Esophagus squamous epithelium (tissue), 5 donors: ENCODE measurements around the gene ASTN1. TPM values are rescaled to one million over a fixed set of nuclear protein-coding genes. Genes with fewer than 3 reads are reported as not detected.
"Not testable (repeated sequence)": the region's sequence is repeated elsewhere in the genome, so short reads cannot be mapped to it uniquely, and the experiment has no call there.

ENCODE experiments used
- DNase-seq: peaks from one replicate; lab custom pipeline; 2025; lab: John Stamatoyannopoulos, UW
- H3K27ac ChIP-seq, 4 donors: fragments of 200-600 bp; sonication (generic); one replicate each; pipeline ENCODE4 v1.5.1; 2016 to 2019; ENCODE audit warnings: mild to moderate bottlenecking in 1 of 4
- H3K27me3 ChIP-seq, 4 donors: fragments of 200-600 bp; sonication (generic); 1 replicate in 3 of 4; 2 replicates in 1 of 4; pipeline versions ENCODE4 v1.5.1 to v1.6.0; 2017 to 2021; ENCODE audit warnings: antibody characterized with exemption in 1 of 4
- H3K36me3 ChIP-seq, 3 donors: fragments of 200-600 bp; sonication (generic); one replicate each; pipeline ENCODE4 v1.5.1; 2016 to 2019
- H3K4me1 ChIP-seq, 3 donors: fragments of 200-600 bp; sonication (generic); one replicate each; pipeline ENCODE4 v1.5.1; 2017 to 2019
- H3K4me3 ChIP-seq, 4 donors: fragments of 200-600 bp; sonication (generic); 1 replicate in 3 of 4; 2 replicates in 1 of 4; pipeline ENCODE4 v1.5.1; 2016 to 2019; ENCODE audit warnings: mild to moderate bottlenecking in 2 of 4, moderate library complexity in 1 of 4
- H3K9me3 ChIP-seq, 3 donors: fragments of 200-600 bp; sonication (generic); one replicate each; pipeline ENCODE4 v1.5.1; 2016 to 2019
- POLR2A ChIP-seq, 4 donors: fragments of 450-650 bp; IDR thresholded peaks; one replicate each; pipeline ENCODE4 v1.6.1; 2017; ENCODE audit warnings: antibody characterized with exemption in 4 of 4, mild to moderate bottlenecking in 4 of 4, moderate library complexity in 3 of 4
- WGBS, 2 donors: methylation state at CpG; one replicate each; pipeline ENCODE4 v1.1.5; 2018; 5-methylcytosine and 5-hydroxymethylcytosine counted together
- intact Hi-C: fragments of 100-400 bp; cut with DNase I; formaldehyde crosslinking; loops from one replicate; pipeline ENCODE4 v1.15.0; 2022
- total RNA-seq, 4 donors: library from RNA; depleted of rRNA; stranded (reverse); fragments of >200 nt; gene quantifications; one replicate each; pipeline ENCODE4 v1.1.0, GENCODE V29; 2016
- TF ChIP-seq, protein P1 (sequence below), 6 experiments: fragments of 450-650 bp in 4 of 6; fragments of 200-600 bp in 2 of 6; sonication (generic) in 2 of 6; IDR thresholded peaks; one replicate each; pipeline ENCODE4 v1.5.1; 2016 to 2019; ENCODE audit warnings: antibody characterized with exemption in 6 of 6, mild to moderate bottlenecking in 4 of 6, moderate library complexity in 4 of 6
- donor health status: DM: yes; HTN: yes; CAD: no.

The ASTN1 gene
- total RNA-seq, 4 donors from 2014 or later, result under 0.01 TPM; not detected in 3

DNA sequence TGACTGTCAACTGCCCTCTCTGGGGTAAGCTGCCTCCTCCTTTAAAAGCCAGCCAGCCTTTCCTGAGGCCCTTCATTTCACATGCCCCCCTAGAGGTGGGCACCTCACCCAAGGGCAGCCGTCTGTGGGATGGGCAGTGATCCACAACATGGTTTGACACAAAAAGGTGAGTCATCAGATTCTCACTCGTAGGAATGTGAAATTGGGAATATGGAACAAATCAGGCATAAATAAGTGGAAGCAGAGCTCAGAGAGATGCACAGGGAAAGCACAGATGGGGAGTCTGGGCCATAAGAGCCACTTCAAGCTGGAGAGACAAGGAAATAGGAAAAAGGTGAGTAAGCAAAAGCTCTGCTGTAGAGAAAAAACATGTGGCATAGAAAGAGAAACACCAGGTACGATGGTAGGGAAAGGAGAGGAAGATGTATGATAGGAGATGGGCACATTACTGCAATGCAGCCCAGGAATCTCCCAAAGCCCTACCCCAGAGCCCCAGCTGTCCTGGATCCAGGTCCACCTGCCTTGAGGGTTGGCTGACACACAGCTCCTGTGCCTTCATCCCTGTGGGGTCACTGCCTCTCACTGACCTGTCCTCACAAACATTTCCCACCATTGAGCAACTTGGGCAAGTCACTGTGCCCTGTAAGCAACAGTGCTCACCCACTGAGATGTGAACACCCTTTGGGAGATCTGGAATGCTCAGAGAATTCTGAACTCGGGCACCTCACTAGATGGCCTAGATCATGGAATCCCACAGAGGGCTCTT, 86.6 kb downstream of the ASTN1 start:
- Histone ChIP-seq H3K4me3 (no peak overlapping the region), H3K27ac (no peak overlapping the region), H3K36me3 (no peaks in the 10 kb centered on the region), H3K4me1 (no peaks in the 10 kb centered on the region), H3K27me3 (no peaks in the 10 kb centered on the region), H3K9me3 (no peaks in the 10 kb centered on the region)
- WGBS, 2 donors, result 46 to 63% methylated on average over 3 of the region's 4 CpGs
- TF ChIP-seq, protein P1, sequence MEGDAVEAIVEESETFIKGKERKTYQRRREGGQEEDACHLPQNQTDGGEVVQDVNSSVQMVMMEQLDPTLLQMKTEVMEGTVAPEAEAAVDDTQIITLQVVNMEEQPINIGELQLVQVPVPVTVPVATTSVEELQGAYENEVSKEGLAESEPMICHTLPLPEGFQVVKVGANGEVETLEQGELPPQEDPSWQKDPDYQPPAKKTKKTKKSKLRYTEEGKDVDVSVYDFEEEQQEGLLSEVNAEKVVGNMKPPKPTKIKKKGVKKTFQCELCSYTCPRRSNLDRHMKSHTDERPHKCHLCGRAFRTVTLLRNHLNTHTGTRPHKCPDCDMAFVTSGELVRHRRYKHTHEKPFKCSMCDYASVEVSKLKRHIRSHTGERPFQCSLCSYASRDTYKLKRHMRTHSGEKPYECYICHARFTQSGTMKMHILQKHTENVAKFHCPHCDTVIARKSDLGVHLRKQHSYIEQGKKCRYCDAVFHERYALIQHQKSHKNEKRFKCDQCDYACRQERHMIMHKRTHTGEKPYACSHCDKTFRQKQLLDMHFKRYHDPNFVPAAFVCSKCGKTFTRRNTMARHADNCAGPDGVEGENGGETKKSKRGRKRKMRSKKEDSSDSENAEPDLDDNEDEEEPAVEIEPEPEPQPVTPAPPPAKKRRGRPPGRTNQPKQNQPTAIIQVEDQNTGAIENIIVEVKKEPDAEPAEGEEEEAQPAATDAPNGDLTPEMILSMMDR (IDR thresholded peaks at IDR 0.05), result no peak
- DNase-seq, result no peak
- intact Hi-C loops, result no loop called here

- intact Hi-C loops, result no loop called here
- WGBS, 2 donors, result 78 to 84% methylated on average over 6 to 8 of the region's 8 CpGs
- H3K36me3 ChIP-seq, result no peaks in the 10 kb centered on the region
- no peak overlapping the region for H3K27ac ChIP-seq
- no peak for DNase-seq
- H3K4me3 ChIP-seq, result no peak overlapping the region
- no peak for TF ChIP-seq POLR2A (IDR thresholded peaks at IDR 0.05)
- TF ChIP-seq, protein P1 (IDR thresholded peaks at IDR 0.05), result no peak
- H3K27me3 ChIP-seq, result no peaks in the 10 kb centered on the region
- no peaks in the 10 kb centered on the region for H3K9me3 ChIP-seq
- H3K4me1 ChIP-seq, result no peaks in the 10 kb centered on the region
Measured at GRCh38 chr1:177077006-177077405, 87.5 kb downstream of the ASTN1 start.

GRCh38 chr1:177074811-177075210, 89.7 kb downstream of the ASTN1 start:
- H3K27me3 ChIP-seq, H3K4me3 ChIP-seq, H3K27ac ChIP-seq, H3K9me3 ChIP-seq, intact Hi-C loops, H3K4me1 ChIP-seq, DNase-seq, H3K36me3 ChIP-seq: not testable (repeated sequence)
- 76 to 86% methylated on average over 3 of the region's 3 CpGs for WGBS, 2 donors

- no peak for TF ChIP-seq POLR2A (IDR thresholded peaks at IDR 0.05)
- TF ChIP-seq, protein P1 (IDR thresholded peaks at IDR 0.05), result no peak
- 39 to 44% methylated on average over 3 of the region's 3 CpGs for WGBS, 2 donors
- no peak for DNase-seq
- Histone ChIP-seq H3K36me3 (no peaks in the 10 kb centered on the region), H3K4me3 (no peak overlapping the region), H3K27me3 (no peaks in the 10 kb centered on the region), H3K4me1 (no peaks in the 10 kb centered on the region), H3K27ac (no peak overlapping the region), H3K9me3 (no peaks in the 10 kb centered on the region)
- intact Hi-C loops, result no loop called here
Measured at GRCh38 chr1:177069490-177069889, 95.0 kb downstream of the ASTN1 start.

GRCh38 chr1:177067752-177068410, 96.6 kb downstream of the ASTN1 start:
- Histone ChIP-seq H3K36me3 (no peaks in the 10 kb centered on the region), H3K4me3 (no peak overlapping the region), H3K4me1 (no peaks in the 10 kb centered on the region), H3K9me3 (no peaks in the 10 kb centered on the region), H3K27ac (no peak overlapping the region), H3K27me3 (no peaks in the 10 kb centered on the region)
- DNase-seq, result no peak
- WGBS, 2 donors, result 60 to 72% methylated on average over 7 of the region's 7 CpGs
- TF ChIP-seq, protein P1 (IDR thresholded peaks at IDR 0.05), result no peak
- TF ChIP-seq POLR2A (IDR thresholded peaks at IDR 0.05), result no peak
- intact Hi-C loops, result no loop called here
